H9 (cell line): ENCODE measurements around the gene F2R. TPM values are rescaled to one million over a fixed set of nuclear protein-coding genes. Genes with fewer than 3 reads are reported as not detected.
"Not testable (repeated sequence)": the region's sequence is repeated elsewhere in the genome, so short reads cannot be mapped to it uniquely, and the experiment has no call there.

Experiments
- DNase-seq: peaks from one replicate; pipeline ENCODE4 v3.0.0-alpha.2; 2017
- H2AFZ ChIP-seq: one replicate; pipeline ENCODE4 v1.6.1; 2013; ENCODE audit warnings: mild to moderate bottlenecking, low read length, control low read depth, moderate library complexity
- H2AK5ac ChIP-seq: 2 replicates; pipeline ENCODE4 v1.6.1; 2013; ENCODE audit warnings: low read length, control low read depth, mixed read lengths; ENCODE audit not compliant: insufficient read length
- H2BK120ac ChIP-seq: one replicate; pipeline ENCODE4 v1.6.1; 2013; ENCODE audit warnings: low read depth, mild to moderate bottlenecking, low read length, control low read depth, inconsistent platforms; ENCODE audit not compliant: poor library complexity, severe bottlenecking
- H2BK12ac ChIP-seq: 2 replicates; pipeline ENCODE4 v1.6.1; 2013; ENCODE audit warnings: low read length, control low read depth, mixed read lengths, low read depth; ENCODE audit not compliant: insufficient read length
- H2BK15ac ChIP-seq: 2 replicates; pipeline ENCODE4 v1.6.1; 2013; ENCODE audit warnings: low read depth, low read length, control low read depth
- H2BK20ac ChIP-seq: one replicate; pipeline ENCODE4 v1.6.1; 2013; ENCODE audit warnings: low read depth, mild to moderate bottlenecking, low read length, control low read depth, inconsistent platforms; ENCODE audit not compliant: poor library complexity, severe bottlenecking
- H2BK5ac ChIP-seq: 2 replicates; pipeline ENCODE4 v1.6.1; 2013; ENCODE audit warnings: low read length, control low read depth, mixed read lengths; ENCODE audit not compliant: insufficient read length
- H3K14ac ChIP-seq: 2 replicates; pipeline ENCODE4 v1.6.1; 2013; ENCODE audit warnings: low read length, control low read depth; ENCODE audit not compliant: insufficient read depth
- H3K18ac ChIP-seq: 2 replicates; pipeline ENCODE4 v1.6.1; 2013; ENCODE audit warnings: low read depth, mild to moderate bottlenecking, mixed read lengths, low read length, control low read depth; ENCODE audit not compliant: insufficient read length
- H3K23ac ChIP-seq: 2 replicates; pipeline ENCODE4 v1.6.1; 2013; ENCODE audit warnings: low read length, control low read depth, mixed read lengths, low read depth; ENCODE audit not compliant: insufficient read length
- H3K23me2 ChIP-seq: 2 replicates; pipeline ENCODE4 v1.6.1; 2013; ENCODE audit warnings: low read depth, mild to moderate bottlenecking, mixed read lengths, low read length, control low read depth; ENCODE audit not compliant: insufficient read length, poor library complexity, severe bottlenecking
- H3K27ac ChIP-seq: 2 replicates; pipeline ENCODE4 v1.5.1; 2013; ENCODE audit warnings: low read length, control low read depth, mixed read lengths, low read depth; ENCODE audit not compliant: insufficient read length
- H3K27me3 ChIP-seq: 2 replicates; pipeline ENCODE4 v1.6.1; 2013; ENCODE audit warnings: low read length, control low read depth, inconsistent platforms; ENCODE audit not compliant: insufficient read depth
- H3K4ac ChIP-seq: 2 replicates; pipeline ENCODE4 v1.6.1; 2013; ENCODE audit warnings: low read depth, mild to moderate bottlenecking, control low read depth, inconsistent platforms, low read length, moderate library complexity
- H3K4me1 ChIP-seq: 2 replicates; pipeline ENCODE4 v1.6.1; 2013; ENCODE audit warnings: low read length, control low read depth, inconsistent platforms; ENCODE audit not compliant: insufficient read depth
- H3K4me2 ChIP-seq: 2 replicates; pipeline ENCODE4 v1.6.1; 2013; ENCODE audit warnings: low read length, control low read depth, mixed read lengths; ENCODE audit not compliant: insufficient read length, insufficient read depth
- H3K56ac ChIP-seq: 2 replicates; pipeline ENCODE4 v1.6.1; 2013; ENCODE audit warnings: low read depth, mild to moderate bottlenecking, mixed read lengths, low read length, control low read depth; ENCODE audit not compliant: insufficient read length
- H3K79me1 ChIP-seq: 2 replicates; pipeline ENCODE4 v1.6.1; 2013; ENCODE audit warnings: low read depth, mild to moderate bottlenecking, moderate library complexity, low read length, control low read depth, inconsistent platforms; ENCODE audit not compliant: insufficient read depth, poor library complexity, severe bottlenecking
- H3K79me2 ChIP-seq: 2 replicates; pipeline ENCODE4 v1.6.1; 2013; ENCODE audit warnings: low read length, control low read depth, inconsistent platforms; ENCODE audit not compliant: insufficient read depth
- H3K9ac ChIP-seq: 2 replicates; pipeline ENCODE4 v1.6.1; 2013; ENCODE audit warnings: low read length, control low read depth, mixed read lengths; ENCODE audit not compliant: insufficient read length; ENCODE audit errors: extremely low read depth
- H3K9me3 ChIP-seq: one replicate; pipeline ENCODE4 v1.6.1; 2013; ENCODE audit warnings: low read depth, low read length, inconsistent platforms; ENCODE audit not compliant: control insufficient read depth
- H3T11ph ChIP-seq: one replicate; pipeline ENCODE4 v1.6.1; 2013; ENCODE audit warnings: mild to moderate bottlenecking, low read length, control low read depth, inconsistent platforms
- H4K20me1 ChIP-seq: one replicate; pipeline ENCODE4 v1.6.1; 2013; ENCODE audit not compliant: control insufficient read depth, insufficient read length, insufficient read depth
- H4K5ac ChIP-seq: 2 replicates; pipeline ENCODE4 v1.6.1; 2013; ENCODE audit warnings: low read depth, mild to moderate bottlenecking, mixed read lengths, low read length, control low read depth; ENCODE audit not compliant: insufficient read length
- H4K8ac ChIP-seq: replicated peaks from 2 replicates; pipeline ENCODE4 v1.6.1; 2013; ENCODE audit warnings: low read length, control low read depth, mixed read lengths, low read depth; ENCODE audit not compliant: insufficient read length
- H4K91ac ChIP-seq: 2 replicates; pipeline ENCODE4 v1.6.1; 2013; ENCODE audit warnings: low read depth, mild to moderate bottlenecking, moderate library complexity, mixed read lengths, low read length, control low read depth; ENCODE audit not compliant: insufficient read length
- H3K27ac Mint-ChIP-seq, 3 experiments: 2 replicates in 2 of 3; 3 replicates in 1 of 3; pipeline ENCODE4 v1.8.0; 2020 to 2021; ENCODE audit warnings: mixed read lengths in 3 of 3, mild to moderate bottlenecking in 1 of 3, moderate library complexity in 1 of 3
- H3K27me3 Mint-ChIP-seq: 2 replicates; pipeline ENCODE4 v1.8.0; 2021; ENCODE audit warnings: low read depth, mild to moderate bottlenecking, moderate library complexity, mixed read lengths
- H3K36me3 Mint-ChIP-seq, 3 experiments: 2 replicates in 2 of 3; 3 replicates in 1 of 3; pipeline ENCODE4 v1.8.0; 2020 to 2021; ENCODE audit warnings: low read depth in 3 of 3, mixed read lengths in 3 of 3; ENCODE audit not compliant: insufficient read depth in 1 of 3
- H3K4me1 Mint-ChIP-seq, 2 experiments: 2 replicates each; pipeline ENCODE4 v1.8.0; 2020; ENCODE audit warnings: mixed read lengths in 2 of 2
- H3K4me3 Mint-ChIP-seq, 2 experiments: 2 replicates in 1 of 2; 3 replicates in 1 of 2; pipeline ENCODE4 v1.8.0; 2020 to 2021; ENCODE audit warnings: mild to moderate bottlenecking in 2 of 2, mixed read lengths in 2 of 2, moderate library complexity in 1 of 2
- H3K9me3 Mint-ChIP-seq, 2 experiments: 2 replicates in 1 of 2; 3 replicates in 1 of 2; pipeline ENCODE4 v1.8.0; 2020; ENCODE audit warnings: mild to moderate bottlenecking in 2 of 2, mixed read lengths in 2 of 2, moderate library complexity in 1 of 2
- WGBS: extraction: QIAGEN DNeasy Blood & Tissue Kit; methylation state at CpG from one replicate; pipeline ENCODE4 v1.1.7; 2013; ENCODE audit warnings: missing lambda C conversion rate, low lambda C conversion rate, mixed read lengths; ENCODE audit not compliant: insufficient read length; ENCODE audit errors: extremely low coverage; 5-methylcytosine and 5-hydroxymethylcytosine counted together
- total RNA-seq: library from RNA; stranded (reverse); gene quantifications from 2 replicates; pipeline ENCODE4 v1.2.1, GENCODE V29; 2021
- TF ChIP-seq, protein P1 (sequence below): fragments of 200-600 bp; sonication (generic); conservative IDR thresholded peaks from 3 replicates; pipeline ENCODE4 v1.8.0; 2021; ENCODE audit warnings: antibody characterized with exemption, mild to moderate bottlenecking

Gene F2R
- total RNA-seq, 1 experiment from 2014 or later = 14.8 TPM

DNA sequence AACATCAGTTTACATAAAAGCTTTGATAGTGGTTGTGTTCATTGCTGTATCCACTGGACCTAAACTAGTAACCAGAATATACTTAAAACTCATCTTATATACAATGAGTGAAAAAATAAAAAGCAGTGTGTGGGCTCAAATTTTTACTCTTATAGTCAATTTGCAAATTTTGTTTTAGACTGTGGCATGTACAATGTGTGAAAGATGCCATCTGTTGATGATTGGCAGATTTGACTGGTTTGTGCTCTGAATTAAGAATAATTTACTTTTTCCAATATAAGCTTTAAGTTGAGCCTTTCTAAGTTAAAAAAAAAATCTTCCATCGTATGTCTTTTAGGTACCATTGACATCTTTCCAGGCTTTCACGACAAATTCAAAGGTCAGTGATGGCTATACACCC, 60.5 kb downstream of the F2R start:
- H3K9me3 Mint-ChIP-seq = peaks cover 0 to 3% of the 10 kb centered on the region in 2 experiments; a peak in 2 of 5 replicates
- Histone ChIP-seq H3K23ac (no peak overlapping the region), H3K27me3 (no peaks in the 10 kb centered on the region), H3K56ac (no peak overlapping the region), H3K9ac (no peak overlapping the region), H2BK15ac (no peak overlapping the region), H3K79me2 (no peaks in the 10 kb centered on the region), H2BK20ac (no peak overlapping the region), H3K14ac (no peak overlapping the region), H3K9me3 (no peaks in the 10 kb centered on the region), H3K18ac (no peak overlapping the region), H4K8ac (no peak overlapping the region), H3K27ac (no peak overlapping the region), H2BK12ac (no peak overlapping the region), H2AFZ (no peak overlapping the region), H2BK120ac (no peak overlapping the region), H4K5ac (no peak overlapping the region), H3K4me1 (peaks cover 2% of the 10 kb centered on the region; the same call in 1 of the 2 replicates), H2AK5ac (no peak overlapping the region), H3K23me2 (no peaks in the 10 kb centered on the region), H2BK5ac (no peak overlapping the region), H4K91ac (no peak overlapping the region), H3T11ph (no peak overlapping the region), H3K79me1 (no peaks in the 10 kb centered on the region), H3K4me2 (no peak overlapping the region), H3K4ac (no peak overlapping the region), H4K20me1 (no peaks in the 10 kb centered on the region)
- H3K4me1 Mint-ChIP-seq = peaks cover 14 to 16% of the 10 kb centered on the region in 2 experiments
- H3K36me3 Mint-ChIP-seq = no peaks in the 10 kb centered on the region; a peak in 2 of 7 replicates
- H3K4me3 Mint-ChIP-seq = no peak overlapping the region
- WGBS = no CpG with 5 or more reads among the region's 2 CpGs
- no peaks in the 10 kb centered on the region; the same call in none of the 2 replicates for H3K27me3 Mint-ChIP-seq
- TF ChIP-seq, protein P1, sequence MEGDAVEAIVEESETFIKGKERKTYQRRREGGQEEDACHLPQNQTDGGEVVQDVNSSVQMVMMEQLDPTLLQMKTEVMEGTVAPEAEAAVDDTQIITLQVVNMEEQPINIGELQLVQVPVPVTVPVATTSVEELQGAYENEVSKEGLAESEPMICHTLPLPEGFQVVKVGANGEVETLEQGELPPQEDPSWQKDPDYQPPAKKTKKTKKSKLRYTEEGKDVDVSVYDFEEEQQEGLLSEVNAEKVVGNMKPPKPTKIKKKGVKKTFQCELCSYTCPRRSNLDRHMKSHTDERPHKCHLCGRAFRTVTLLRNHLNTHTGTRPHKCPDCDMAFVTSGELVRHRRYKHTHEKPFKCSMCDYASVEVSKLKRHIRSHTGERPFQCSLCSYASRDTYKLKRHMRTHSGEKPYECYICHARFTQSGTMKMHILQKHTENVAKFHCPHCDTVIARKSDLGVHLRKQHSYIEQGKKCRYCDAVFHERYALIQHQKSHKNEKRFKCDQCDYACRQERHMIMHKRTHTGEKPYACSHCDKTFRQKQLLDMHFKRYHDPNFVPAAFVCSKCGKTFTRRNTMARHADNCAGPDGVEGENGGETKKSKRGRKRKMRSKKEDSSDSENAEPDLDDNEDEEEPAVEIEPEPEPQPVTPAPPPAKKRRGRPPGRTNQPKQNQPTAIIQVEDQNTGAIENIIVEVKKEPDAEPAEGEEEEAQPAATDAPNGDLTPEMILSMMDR = no peak
- no peak for DNase-seq
- no peak overlapping the region; a peak in 1 of 7 replicates for H3K27ac Mint-ChIP-seq

DNA sequence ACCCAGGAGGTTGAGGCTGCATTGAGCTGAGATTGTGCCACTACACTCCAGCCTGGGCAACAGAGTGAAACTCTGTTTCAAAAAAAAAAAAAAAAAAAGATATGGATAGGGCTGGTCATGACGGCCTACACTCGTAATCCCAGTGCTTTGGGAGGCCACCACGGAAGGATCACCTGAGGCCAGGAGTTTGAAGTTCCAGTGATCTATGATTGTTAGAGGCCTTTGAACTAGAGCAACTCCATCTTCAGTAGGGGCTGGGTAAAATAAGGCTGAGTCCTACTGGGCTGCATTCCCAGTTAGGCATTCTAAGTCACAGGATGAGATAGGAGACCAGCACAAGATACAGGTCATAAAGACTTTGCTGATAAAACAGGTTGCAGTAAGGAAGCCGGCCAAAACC, 64.7 kb downstream of the F2R start:
- H2BK15ac ChIP-seq, DNase-seq, H3K4ac ChIP-seq, H2AFZ ChIP-seq, H3K9ac ChIP-seq, H3T11ph ChIP-seq, H4K5ac ChIP-seq, H2BK12ac ChIP-seq, H4K20me1 ChIP-seq, H3K56ac ChIP-seq, H3K27me3 Mint-ChIP-seq, H3K27ac ChIP-seq, H4K8ac ChIP-seq, H3K27me3 ChIP-seq, H3K4me1 ChIP-seq, H3K9me3 Mint-ChIP-seq, H3K79me1 ChIP-seq, H2BK5ac ChIP-seq, H2AK5ac ChIP-seq, H3K4me3 Mint-ChIP-seq, H3K4me2 ChIP-seq, H3K27ac Mint-ChIP-seq, H2BK120ac ChIP-seq, H3K23me2 ChIP-seq, H3K18ac ChIP-seq, H3K79me2 ChIP-seq, H3K23ac ChIP-seq, H3K36me3 Mint-ChIP-seq, H4K91ac ChIP-seq, H2BK20ac ChIP-seq, H3K9me3 ChIP-seq, H3K14ac ChIP-seq: not testable (repeated sequence)
- H3K4me1 Mint-ChIP-seq = peaks cover 36 to 40% of the 10 kb centered on the region in 2 experiments
- no CpG with 5 or more reads among the region's 4 CpGs for WGBS
